Measurements from ENCODE around the gene ZNF487.

DNA sequence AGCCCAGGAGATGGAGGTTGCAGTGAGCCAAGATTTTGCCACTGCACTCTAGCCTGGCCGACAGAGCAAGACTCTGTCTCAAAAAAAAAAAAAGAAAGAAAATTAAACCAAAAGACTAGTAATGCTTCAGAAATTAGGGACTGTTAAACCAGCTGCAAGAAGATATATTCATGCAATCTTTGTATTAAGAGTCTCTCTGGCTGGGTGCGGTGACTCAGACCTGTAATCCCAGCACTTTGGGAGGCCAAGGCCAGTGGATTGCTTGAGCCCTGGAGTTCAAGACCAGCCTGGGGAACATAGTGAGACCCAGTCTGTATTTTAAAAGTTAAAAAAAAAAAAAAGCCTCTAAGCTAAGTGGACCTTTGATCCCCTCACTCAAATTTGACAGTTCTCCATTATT, 25.4 kb upstream of the ZNF487 start:
- TF ChIP-seq POLR2A (IDR thresholded peaks at IDR 0.05) (no peak), CTCF (IDR thresholded peaks at IDR 0.05) (no peak)

Data from lower leg skin (tissue), 3 donors.